GM23338 (cell line): ENCODE data around the gene ATP5PD. TPM values are rescaled to one million over a fixed set of nuclear protein-coding genes. Genes with fewer than 3 reads are reported as not detected.

ENCODE experiments used
- CTCF ChIP-seq, 2 experiments: fragments of 200-600 bp in 1 of 2; sonication (generic) in 1 of 2; conservative IDR thresholded peaks; 2 replicates each; pipeline versions ENCODE4 v1.5.1 to v1.6.1; 2016 to 2017; ENCODE audit warnings: antibody characterized with exemption in 2 of 2, low read depth in 2 of 2, mild to moderate bottlenecking in 2 of 2, moderate library complexity in 1 of 2
- polyA plus RNA-seq: library from polyadenylated mRNA; unstranded; fragments of >200 nt; fragmentation: Nextera tagmentation; extraction: Ambion mirVana; gene quantifications from 2 replicates; pipeline ENCODE4 v1.2.1, GENCODE V29; 2016
- total RNA-seq: library from RNA; depleted of rRNA; stranded (reverse); fragments of >200 nt; shearing (Covaris generic); gene quantifications from 2 replicates; pipeline ENCODE4 v1.2.3, GENCODE V29; 2014
- TF ChIP-seq, protein P1 (sequence below): fragments of 250-450 bp; sonication (Bioruptor Pico); IDR thresholded peaks from 2 replicates; pipeline ENCODE4 v1.5.0; 2020; ENCODE audit warnings: mild to moderate bottlenecking, moderate library complexity
- TF ChIP-seq, protein P2 (sequence below): IDR thresholded peaks from 2 replicates; pipeline ENCODE4 v1.6.1; 2016; ENCODE audit warnings: antibody characterized with exemption

The ATP5PD gene
- total and polyA plus RNA-seq, 2 experiments from 2014 or later, result 244 to 1,144 TPM

GRCh38 chr17:75090871-75091854 lies 44.4 kb upstream of the ATP5PD start (continued):
- TF ChIP-seq, protein P1, sequence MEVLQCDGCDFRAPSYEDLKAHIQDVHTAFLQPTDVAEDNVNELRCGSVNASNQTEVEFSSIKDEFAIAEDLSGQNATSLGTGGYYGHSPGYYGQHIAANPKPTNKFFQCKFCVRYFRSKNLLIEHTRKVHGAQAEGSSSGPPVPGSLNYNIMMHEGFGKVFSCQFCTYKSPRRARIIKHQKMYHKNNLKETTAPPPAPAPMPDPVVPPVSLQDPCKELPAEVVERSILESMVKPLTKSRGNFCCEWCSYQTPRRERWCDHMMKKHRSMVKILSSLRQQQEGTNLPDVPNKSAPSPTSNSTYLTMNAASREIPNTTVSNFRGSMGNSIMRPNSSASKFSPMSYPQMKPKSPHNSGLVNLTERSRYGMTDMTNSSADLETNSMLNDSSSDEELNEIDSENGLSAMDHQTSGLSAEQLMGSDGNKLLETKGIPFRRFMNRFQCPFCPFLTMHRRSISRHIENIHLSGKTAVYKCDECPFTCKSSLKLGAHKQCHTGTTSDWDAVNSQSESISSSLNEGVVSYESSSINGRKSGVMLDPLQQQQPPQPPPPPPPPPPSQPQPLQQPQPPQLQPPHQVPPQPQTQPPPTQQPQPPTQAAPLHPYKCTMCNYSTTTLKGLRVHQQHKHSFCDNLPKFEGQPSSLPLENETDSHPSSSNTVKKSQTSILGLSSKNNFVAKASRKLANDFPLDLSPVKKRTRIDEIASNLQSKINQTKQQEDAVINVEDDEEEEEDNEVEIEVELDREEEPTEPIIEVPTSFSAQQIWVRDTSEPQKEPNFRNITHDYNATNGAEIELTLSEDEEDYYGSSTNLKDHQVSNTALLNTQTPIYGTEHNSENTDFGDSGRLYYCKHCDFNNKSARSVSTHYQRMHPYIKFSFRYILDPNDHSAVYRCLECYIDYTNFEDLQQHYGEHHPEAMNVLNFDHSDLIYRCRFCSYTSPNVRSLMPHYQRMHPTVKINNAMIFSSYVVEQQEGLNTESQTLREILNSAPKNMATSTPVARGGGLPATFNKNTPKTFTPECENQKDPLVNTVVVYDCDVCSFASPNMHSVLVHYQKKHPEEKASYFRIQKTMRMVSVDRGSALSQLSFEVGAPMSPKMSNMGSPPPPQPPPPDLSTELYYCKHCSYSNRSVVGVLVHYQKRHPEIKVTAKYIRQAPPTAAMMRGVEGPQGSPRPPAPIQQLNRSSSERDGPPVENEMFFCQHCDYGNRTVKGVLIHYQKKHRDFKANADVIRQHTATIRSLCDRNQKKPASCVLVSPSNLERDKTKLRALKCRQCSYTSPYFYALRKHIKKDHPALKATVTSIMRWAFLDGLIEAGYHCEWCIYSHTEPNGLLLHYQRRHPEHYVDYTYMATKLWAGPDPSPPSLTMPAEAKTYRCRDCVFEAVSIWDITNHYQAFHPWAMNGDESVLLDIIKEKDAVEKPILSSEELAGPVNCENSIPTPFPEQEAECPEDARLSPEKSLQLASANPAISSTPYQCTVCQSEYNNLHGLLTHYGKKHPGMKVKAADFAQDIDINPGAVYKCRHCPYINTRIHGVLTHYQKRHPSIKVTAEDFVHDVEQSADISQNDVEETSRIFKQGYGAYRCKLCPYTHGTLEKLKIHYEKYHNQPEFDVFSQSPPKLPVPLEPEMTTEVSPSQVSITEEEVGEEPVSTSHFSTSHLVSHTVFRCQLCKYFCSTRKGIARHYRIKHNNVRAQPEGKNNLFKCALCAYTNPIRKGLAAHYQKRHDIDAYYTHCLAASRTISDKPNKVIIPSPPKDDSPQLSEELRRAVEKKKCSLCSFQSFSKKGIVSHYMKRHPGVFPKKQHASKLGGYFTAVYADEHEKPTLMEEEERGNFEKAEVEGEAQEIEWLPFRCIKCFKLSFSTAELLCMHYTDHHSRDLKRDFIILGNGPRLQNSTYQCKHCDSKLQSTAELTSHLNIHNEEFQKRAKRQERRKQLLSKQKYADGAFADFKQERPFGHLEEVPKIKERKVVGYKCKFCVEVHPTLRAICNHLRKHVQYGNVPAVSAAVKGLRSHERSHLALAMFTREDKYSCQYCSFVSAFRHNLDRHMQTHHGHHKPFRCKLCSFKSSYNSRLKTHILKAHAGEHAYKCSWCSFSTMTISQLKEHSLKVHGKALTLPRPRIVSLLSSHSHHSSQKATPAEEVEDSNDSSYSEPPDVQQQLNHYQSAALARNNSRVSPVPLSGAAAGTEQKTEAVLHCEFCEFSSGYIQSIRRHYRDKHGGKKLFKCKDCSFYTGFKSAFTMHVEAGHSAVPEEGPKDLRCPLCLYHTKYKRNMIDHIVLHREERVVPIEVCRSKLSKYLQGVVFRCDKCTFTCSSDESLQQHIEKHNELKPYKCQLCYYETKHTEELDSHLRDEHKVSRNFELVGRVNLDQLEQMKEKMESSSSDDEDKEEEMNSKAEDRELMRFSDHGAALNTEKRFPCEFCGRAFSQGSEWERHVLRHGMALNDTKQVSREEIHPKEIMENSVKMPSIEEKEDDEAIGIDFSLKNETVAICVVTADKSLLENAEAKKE, result no peak
- TF ChIP-seq CTCF (conservative IDR thresholded peaks at IDR 0.05; ENCODE audit: low read depth in 2 of 2), result no peak; a peak in 1 of 4 replicates
- TF ChIP-seq, protein P2, sequence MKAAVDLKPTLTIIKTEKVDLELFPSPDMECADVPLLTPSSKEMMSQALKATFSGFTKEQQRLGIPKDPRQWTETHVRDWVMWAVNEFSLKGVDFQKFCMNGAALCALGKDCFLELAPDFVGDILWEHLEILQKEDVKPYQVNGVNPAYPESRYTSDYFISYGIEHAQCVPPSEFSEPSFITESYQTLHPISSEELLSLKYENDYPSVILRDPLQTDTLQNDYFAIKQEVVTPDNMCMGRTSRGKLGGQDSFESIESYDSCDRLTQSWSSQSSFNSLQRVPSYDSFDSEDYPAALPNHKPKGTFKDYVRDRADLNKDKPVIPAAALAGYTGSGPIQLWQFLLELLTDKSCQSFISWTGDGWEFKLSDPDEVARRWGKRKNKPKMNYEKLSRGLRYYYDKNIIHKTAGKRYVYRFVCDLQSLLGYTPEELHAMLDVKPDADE, result no peak
